IPS-18c (cell line): Measurements from ENCODE around the gene PLXDC2.

Experiments
- H3K4me3 ChIP-seq: 2 replicates; pipeline ENCODE4 v1.7.0; 2013; ENCODE audit warnings: low read depth, mild to moderate bottlenecking, low read length, moderate library complexity; ENCODE audit not compliant: insufficient read depth
- H3K9me3 ChIP-seq: one replicate; pipeline ENCODE4 v1.6.1; 2013; ENCODE audit warnings: mild to moderate bottlenecking, low read length, moderate library complexity; ENCODE audit not compliant: control insufficient read depth, insufficient read depth

PLXDC2 gene

GRCh38 chr10:20088061-20088701 is 271.9 kb downstream of the PLXDC2 start:
- no peak overlapping the region for H3K4me3 ChIP-seq

GRCh38 chr10:20089879-20090278 is 273.6 kb downstream of the PLXDC2 start:
- no peak overlapping the region for H3K4me3 ChIP-seq
- no peaks in the 10 kb centered on the region for H3K9me3 ChIP-seq

More at GRCh38 chr10:20088061-20088701, 271.9 kb downstream of the PLXDC2 start:
- H3K9me3 ChIP-seq, result no peaks in the 10 kb centered on the region

GRCh38 chr10:20090831-20091230 is 274.6 kb downstream of the PLXDC2 start:
- H3K9me3 ChIP-seq, result no peaks in the 10 kb centered on the region
- no peak overlapping the region for H3K4me3 ChIP-seq

- H3K9me3 ChIP-seq, result no peaks in the 10 kb centered on the region
- no peak overlapping the region for H3K4me3 ChIP-seq
Observed at GRCh38 chr10:20091698-20092097, 275.5 kb downstream of the PLXDC2 start.

GRCh38 chr10:20093600-20093999 is 277.4 kb downstream of the PLXDC2 start:
- no peaks in the 10 kb centered on the region for H3K9me3 ChIP-seq
- no peak overlapping the region for H3K4me3 ChIP-seq

- no peak overlapping the region for H3K4me3 ChIP-seq
- H3K9me3 ChIP-seq, result no peaks in the 10 kb centered on the region
Observed at GRCh38 chr10:20094226-20094976, 278.2 kb downstream of the PLXDC2 start.

- no peak overlapping the region for H3K4me3 ChIP-seq
- H3K9me3 ChIP-seq, result no peaks in the 10 kb centered on the region
Observed at GRCh38 chr10:20100171-20100570, 283.9 kb downstream of the PLXDC2 start.

GRCh38 chr10:20105236-20105635 is 289.0 kb downstream of the PLXDC2 start:
- Histone ChIP-seq H3K9me3 (no peaks in the 10 kb centered on the region), H3K4me3 (no peak overlapping the region)

- no peaks in the 10 kb centered on the region for H3K9me3 ChIP-seq
Observed at GRCh38 chr10:20105931-20106330, 289.7 kb downstream of the PLXDC2 start.

GRCh38 chr10:20108021-20108420 is 291.8 kb downstream of the PLXDC2 start:
- H3K9me3 ChIP-seq, result no peaks in the 10 kb centered on the region
- H3K4me3 ChIP-seq, result no peak overlapping the region

More at GRCh38 chr10:20105931-20106330, 289.7 kb downstream of the PLXDC2 start:
- H3K4me3 ChIP-seq, result no peak overlapping the region

GRCh38 chr10:20109613-20110012 is 293.4 kb downstream of the PLXDC2 start:
- Histone ChIP-seq H3K9me3 (no peaks in the 10 kb centered on the region), H3K4me3 (no peak overlapping the region)

- Histone ChIP-seq H3K4me3 (no peak overlapping the region), H3K9me3 (no peaks in the 10 kb centered on the region)
Observed at GRCh38 chr10:20110125-20111100, 294.2 kb downstream of the PLXDC2 start.

GRCh38 chr10:20114179-20114578 is 297.9 kb downstream of the PLXDC2 start:
- H3K4me3 ChIP-seq, result no peak overlapping the region
- no peaks in the 10 kb centered on the region for H3K9me3 ChIP-seq

- no peak overlapping the region for H3K4me3 ChIP-seq
- H3K9me3 ChIP-seq, result no peaks in the 10 kb centered on the region
Observed at GRCh38 chr10:20115894-20116293, 299.7 kb downstream of the PLXDC2 start.

GRCh38 chr10:20117471-20117870 is 301.2 kb downstream of the PLXDC2 start:
- Histone ChIP-seq H3K9me3 (no peaks in the 10 kb centered on the region), H3K4me3 (no peak overlapping the region)

GRCh38 chr10:20118119-20118518 is 301.9 kb downstream of the PLXDC2 start:
- Histone ChIP-seq H3K9me3 (no peaks in the 10 kb centered on the region), H3K4me3 (no peak overlapping the region)

GRCh38 chr10:20128811-20129210 is 312.6 kb downstream of the PLXDC2 start:
- Histone ChIP-seq H3K9me3 (no peaks in the 10 kb centered on the region), H3K4me3 (no peak overlapping the region)
